Measurements from ENCODE around the gene FOSL1. TPM values are rescaled to one million over a fixed set of nuclear protein-coding genes. Genes with fewer than 3 reads are reported as not detected.

The FOSL1 gene
- total and polyA plus RNA-seq, 2 of the 13 experiments (the other 11 are each of a cell fraction or from before 2014, with no cell fraction given): 4.0 to 4.1 TPM

DNA sequence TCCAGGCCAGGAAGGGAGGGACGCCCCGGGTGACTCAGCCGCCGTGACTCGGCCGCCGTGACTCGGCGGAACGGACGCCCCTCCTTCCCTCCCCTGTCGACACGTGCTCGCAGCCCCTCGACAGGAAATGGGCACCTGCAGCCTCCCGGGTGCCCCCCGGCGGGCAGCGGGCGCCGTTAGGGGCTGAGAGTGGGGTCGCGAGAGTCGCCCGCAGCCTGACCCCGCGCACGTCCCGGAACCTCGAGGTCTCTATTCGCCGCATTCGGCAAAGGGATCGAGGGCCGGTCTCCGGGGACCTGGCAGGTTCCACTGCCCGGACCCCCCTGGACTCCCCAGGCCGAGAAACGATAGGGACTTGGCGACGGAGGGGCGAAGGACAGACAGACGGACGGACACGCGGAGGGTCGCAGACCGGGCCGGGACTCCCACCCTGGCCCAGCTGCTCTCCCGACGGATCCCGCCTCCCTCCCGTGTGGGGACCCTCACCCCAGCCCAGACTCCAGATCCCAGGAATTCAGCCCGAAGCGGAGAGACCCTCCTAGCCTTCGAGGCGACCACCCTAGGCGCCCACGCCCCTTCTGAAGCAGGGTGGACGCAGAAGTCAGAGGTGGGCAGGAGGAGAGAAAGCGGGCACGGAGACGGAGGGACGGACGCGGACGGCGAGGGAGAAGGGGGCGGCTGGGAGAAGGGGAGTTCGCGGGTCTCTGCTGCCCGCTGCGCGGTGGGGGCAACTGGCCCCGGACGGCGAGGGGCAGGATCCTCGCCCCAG is 648 bp downstream of the FOSL1 start (continued):
- TF ChIP-seq, protein P1, sequence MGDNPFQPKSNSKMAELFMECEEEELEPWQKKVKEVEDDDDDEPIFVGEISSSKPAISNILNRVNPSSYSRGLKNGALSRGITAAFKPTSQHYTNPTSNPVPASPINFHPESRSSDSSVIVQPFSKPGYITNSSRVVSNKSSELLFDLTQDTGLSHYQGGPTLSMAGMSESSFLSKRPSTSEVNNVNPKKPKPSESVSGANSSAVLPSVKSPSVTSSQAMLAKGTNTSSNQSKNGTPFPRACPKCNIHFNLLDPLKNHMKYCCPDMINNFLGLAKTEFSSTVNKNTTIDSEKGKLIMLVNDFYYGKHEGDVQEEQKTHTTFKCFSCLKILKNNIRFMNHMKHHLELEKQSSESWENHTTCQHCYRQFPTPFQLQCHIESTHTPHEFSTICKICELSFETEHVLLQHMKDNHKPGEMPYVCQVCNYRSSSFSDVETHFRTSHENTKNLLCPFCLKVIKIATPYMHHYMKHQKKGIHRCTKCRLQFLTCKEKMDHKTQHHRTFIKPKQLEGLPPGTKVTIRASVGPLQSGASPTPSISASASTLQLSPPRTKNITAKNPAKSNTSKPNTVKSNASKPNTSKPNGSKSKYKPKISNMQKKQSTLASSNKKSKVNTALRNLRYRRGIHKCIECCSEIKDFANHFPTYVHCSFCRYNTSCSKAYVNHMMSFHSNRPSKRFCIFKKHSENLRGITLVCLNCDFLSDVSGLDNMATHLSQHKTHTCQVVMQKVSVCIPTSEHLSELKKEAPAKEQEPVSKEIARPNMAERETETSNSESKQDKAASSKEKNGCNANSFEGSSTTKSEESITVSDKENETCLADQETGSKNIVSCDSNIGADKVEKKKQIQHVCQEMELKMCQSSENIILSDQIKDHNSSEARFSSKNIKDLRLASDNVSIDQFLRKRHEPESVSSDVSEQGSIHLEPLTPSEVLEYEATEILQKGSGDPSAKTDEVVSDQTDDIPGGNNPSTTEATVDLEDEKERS (CRISPR knock-in tag; IDR thresholded peaks at IDR 0.05): no peak
- TF ChIP-seq, protein P2, sequence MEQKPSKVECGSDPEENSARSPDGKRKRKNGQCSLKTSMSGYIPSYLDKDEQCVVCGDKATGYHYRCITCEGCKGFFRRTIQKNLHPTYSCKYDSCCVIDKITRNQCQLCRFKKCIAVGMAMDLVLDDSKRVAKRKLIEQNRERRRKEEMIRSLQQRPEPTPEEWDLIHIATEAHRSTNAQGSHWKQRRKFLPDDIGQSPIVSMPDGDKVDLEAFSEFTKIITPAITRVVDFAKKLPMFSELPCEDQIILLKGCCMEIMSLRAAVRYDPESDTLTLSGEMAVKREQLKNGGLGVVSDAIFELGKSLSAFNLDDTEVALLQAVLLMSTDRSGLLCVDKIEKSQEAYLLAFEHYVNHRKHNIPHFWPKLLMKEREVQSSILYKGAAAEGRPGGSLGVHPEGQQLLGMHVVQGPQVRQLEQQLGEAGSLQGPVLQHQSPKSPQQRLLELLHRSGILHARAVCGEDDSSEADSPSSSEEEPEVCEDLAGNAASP (CRISPR knock-in tag; IDR thresholded peaks at IDR 0.05; ENCODE audit: borderline replicate concordance): peak; percentile 37; the same call in 1 of the 2 replicates
- TF ChIP-seq, protein P3, sequence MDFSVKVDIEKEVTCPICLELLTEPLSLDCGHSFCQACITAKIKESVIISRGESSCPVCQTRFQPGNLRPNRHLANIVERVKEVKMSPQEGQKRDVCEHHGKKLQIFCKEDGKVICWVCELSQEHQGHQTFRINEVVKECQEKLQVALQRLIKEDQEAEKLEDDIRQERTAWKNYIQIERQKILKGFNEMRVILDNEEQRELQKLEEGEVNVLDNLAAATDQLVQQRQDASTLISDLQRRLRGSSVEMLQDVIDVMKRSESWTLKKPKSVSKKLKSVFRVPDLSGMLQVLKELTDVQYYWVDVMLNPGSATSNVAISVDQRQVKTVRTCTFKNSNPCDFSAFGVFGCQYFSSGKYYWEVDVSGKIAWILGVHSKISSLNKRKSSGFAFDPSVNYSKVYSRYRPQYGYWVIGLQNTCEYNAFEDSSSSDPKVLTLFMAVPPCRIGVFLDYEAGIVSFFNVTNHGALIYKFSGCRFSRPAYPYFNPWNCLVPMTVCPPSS (IDR thresholded peaks at IDR 0.05): no peak
- TF ChIP-seq TBX3 (IDR thresholded peaks at IDR 0.05; ENCODE audit: borderline replicate concordance) (no peak), SSRP1 (CRISPR knock-in tag; IDR thresholded peaks at IDR 0.05) (0 out of 2 replicates have a peak, but pooled peaks have one; percentile 57), RXRA (CRISPR knock-in tag; IDR thresholded peaks at IDR 0.05) (peak; percentile 56; the same call in 1 of the 2 replicates), HOXD1 (CRISPR knock-in tag; IDR thresholded peaks at IDR 0.05) (no peak), TEAD3 (CRISPR knock-in tag; optimal IDR thresholded peaks at IDR 0.05; ENCODE audit: borderline replicate concordance) (no peak), ATF7 (IDR thresholded peaks at IDR 0.05) (no peak), ATF7 (CRISPR knock-in tag; IDR thresholded peaks at IDR 0.05) (no peak), DPF2 (CRISPR knock-in tag; IDR thresholded peaks at IDR 0.05; ENCODE audit: borderline replicate concordance, low read depth) (no peak), ZNF883 (CRISPR knock-in tag; IDR thresholded peaks at IDR 0.05; ENCODE audit: not compliant biosample characterization) (peak; percentile 25), ZNF335 (CRISPR knock-in tag; IDR thresholded peaks at IDR 0.05) (no peak)
- TF ChIP-seq, protein P4, sequence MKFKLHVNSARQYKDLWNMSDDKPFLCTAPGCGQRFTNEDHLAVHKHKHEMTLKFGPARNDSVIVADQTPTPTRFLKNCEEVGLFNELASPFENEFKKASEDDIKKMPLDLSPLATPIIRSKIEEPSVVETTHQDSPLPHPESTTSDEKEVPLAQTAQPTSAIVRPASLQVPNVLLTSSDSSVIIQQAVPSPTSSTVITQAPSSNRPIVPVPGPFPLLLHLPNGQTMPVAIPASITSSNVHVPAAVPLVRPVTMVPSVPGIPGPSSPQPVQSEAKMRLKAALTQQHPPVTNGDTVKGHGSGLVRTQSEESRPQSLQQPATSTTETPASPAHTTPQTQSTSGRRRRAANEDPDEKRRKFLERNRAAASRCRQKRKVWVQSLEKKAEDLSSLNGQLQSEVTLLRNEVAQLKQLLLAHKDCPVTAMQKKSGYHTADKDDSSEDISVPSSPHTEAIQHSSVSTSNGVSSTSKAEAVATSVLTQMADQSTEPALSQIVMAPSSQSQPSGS (CRISPR knock-in tag; IDR thresholded peaks at IDR 0.05): peak; percentile 57; the same call in 1 of the 2 replicates
- TF ChIP-seq, protein P5, sequence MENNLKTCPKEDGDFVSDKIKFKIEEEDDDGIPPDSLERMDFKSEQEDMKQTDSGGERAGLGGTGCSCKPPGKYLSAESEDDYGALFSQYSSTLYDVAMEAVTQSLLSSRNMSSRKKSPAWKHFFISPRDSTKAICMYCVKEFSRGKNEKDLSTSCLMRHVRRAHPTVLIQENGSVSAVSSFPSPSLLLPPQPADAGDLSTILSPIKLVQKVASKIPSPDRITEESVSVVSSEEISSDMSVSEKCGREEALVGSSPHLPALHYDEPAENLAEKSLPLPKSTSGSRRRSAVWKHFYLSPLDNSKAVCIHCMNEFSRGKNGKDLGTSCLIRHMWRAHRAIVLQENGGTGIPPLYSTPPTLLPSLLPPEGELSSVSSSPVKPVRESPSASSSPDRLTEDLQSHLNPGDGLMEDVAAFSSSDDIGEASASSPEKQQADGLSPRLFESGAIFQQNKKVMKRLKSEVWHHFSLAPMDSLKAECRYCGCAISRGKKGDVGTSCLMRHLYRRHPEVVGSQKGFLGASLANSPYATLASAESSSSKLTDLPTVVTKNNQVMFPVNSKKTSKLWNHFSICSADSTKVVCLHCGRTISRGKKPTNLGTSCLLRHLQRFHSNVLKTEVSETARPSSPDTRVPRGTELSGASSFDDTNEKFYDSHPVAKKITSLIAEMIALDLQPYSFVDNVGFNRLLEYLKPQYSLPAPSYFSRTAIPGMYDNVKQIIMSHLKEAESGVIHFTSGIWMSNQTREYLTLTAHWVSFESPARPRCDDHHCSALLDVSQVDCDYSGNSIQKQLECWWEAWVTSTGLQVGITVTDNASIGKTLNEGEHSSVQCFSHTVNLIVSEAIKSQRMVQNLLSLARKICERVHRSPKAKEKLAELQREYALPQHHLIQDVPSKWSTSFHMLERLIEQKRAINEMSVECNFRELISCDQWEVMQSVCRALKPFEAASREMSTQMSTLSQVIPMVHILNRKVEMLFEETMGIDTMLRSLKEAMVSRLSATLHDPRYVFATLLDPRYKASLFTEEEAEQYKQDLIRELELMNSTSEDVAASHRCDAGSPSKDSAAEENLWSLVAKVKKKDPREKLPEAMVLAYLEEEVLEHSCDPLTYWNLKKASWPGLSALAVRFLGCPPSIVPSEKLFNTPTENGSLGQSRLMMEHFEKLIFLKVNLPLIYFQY (CRISPR knock-in tag; IDR thresholded peaks at IDR 0.05; ENCODE audit: borderline replicate concordance): 0 out of 2 replicates have a peak, but pooled peaks have one; percentile 45
- TF ChIP-seq, protein P6, sequence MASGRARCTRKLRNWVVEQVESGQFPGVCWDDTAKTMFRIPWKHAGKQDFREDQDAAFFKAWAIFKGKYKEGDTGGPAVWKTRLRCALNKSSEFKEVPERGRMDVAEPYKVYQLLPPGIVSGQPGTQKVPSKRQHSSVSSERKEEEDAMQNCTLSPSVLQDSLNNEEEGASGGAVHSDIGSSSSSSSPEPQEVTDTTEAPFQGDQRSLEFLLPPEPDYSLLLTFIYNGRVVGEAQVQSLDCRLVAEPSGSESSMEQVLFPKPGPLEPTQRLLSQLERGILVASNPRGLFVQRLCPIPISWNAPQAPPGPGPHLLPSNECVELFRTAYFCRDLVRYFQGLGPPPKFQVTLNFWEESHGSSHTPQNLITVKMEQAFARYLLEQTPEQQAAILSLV (CRISPR knock-in tag; IDR thresholded peaks at IDR 0.05; ENCODE audit: borderline replicate concordance): peak; percentile 51; the same call in 1 of the 2 replicates
